ENCODE measurements around the gene INMT. TPM values are rescaled to one million over a fixed set of nuclear protein-coding genes. Genes with fewer than 3 reads are reported as not detected.

INMT gene
- total RNA-seq, 1 donor from 2014 or later, result 0.26 TPM

DNA sequence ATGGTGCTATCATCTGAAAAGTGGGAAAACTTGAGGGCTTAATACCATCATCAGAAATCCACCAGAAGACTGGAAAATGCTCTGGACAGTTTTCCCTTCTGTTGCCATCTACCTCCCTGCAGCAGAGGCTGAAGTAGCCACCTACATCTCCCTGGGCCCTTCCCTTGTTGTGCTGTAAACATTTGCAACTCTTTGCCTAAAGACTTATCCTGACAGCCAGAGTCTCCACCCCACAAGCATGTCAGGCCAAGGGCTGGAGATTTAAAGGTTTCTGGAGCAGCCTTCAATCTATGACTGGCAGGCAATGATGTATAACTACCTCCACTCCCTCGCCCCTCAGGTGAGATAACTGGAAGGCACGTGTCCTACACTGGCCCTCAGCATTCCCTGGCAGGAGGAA lies 29.7 kb upstream of the INMT start:
- H3K36me3 ChIP-seq (ENCODE audit: control insufficient read depth, insufficient read depth, low read length), result no peaks in the 10 kb centered on the region
- FAIRE-seq, result peak; percentile 23

DNA sequence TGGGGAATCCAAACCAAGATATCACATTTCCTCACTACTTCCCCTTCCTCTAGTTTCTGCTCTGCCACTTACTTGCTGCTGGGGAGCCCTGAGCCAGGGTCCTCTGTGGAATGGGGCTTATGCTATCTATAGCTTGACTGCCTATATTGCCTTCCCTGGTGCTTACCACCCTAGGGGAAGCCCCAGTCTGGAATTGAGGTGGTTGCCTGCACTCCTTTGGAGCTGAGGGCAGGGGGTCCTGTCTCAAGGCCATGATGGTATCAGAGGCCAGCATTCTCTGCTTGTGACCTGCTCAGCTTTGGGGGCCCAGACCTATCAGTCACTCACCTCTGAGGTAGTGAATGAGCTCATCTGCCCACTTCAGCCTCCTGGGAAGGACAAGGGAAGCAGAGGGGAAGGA lies 29.3 kb upstream of the INMT start:
- FAIRE-seq (no peak), DNase-seq (ENCODE audit: low read depth) (no peak)
- Histone ChIP-seq H3K4me3 (ENCODE audit: low read depth, low read length) (no peak overlapping the region), H3K27me3 (ENCODE audit: control insufficient read depth, insufficient read depth, low read length) (peaks cover 4% of the 10 kb centered on the region), H3K36me3 (ENCODE audit: control insufficient read depth, insufficient read depth, low read length) (no peaks in the 10 kb centered on the region)
- TF ChIP-seq, protein P1, sequence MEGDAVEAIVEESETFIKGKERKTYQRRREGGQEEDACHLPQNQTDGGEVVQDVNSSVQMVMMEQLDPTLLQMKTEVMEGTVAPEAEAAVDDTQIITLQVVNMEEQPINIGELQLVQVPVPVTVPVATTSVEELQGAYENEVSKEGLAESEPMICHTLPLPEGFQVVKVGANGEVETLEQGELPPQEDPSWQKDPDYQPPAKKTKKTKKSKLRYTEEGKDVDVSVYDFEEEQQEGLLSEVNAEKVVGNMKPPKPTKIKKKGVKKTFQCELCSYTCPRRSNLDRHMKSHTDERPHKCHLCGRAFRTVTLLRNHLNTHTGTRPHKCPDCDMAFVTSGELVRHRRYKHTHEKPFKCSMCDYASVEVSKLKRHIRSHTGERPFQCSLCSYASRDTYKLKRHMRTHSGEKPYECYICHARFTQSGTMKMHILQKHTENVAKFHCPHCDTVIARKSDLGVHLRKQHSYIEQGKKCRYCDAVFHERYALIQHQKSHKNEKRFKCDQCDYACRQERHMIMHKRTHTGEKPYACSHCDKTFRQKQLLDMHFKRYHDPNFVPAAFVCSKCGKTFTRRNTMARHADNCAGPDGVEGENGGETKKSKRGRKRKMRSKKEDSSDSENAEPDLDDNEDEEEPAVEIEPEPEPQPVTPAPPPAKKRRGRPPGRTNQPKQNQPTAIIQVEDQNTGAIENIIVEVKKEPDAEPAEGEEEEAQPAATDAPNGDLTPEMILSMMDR (IDR thresholded peaks at IDR 0.05; ENCODE audit: insufficient read depth, low read length, severe bottlenecking), result no peak

More for the DNA sequence above, 29.7 kb upstream of the INMT start:
- TF ChIP-seq, protein P1 (IDR thresholded peaks at IDR 0.05; ENCODE audit: insufficient read depth, low read length, severe bottlenecking), result no peak
- Histone ChIP-seq H3K27me3 (ENCODE audit: control insufficient read depth, insufficient read depth, low read length) (peaks cover 4% of the 10 kb centered on the region), H3K4me3 (ENCODE audit: low read depth, low read length) (no peak overlapping the region)
- no peak for DNase-seq (ENCODE audit: low read depth)

DNA sequence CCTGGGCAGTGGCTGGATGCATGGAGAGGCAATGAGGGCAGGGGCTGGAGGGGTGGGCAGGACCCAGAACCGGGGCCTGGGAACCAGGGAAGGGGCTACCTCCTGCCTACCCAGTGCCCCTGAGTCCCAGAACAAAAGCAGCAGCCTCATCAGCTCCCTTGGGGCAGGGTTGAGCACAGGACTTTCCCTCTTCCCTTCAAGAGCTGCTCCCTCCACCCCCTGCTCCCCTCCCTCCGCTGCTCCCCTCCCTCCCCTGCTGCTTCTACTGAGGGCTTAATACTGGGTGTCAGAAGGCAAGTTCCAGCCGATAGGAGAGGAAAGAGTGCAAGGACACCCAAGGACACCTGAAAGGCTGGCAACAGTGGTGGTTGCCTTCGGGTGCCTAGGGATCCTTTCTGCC lies 28.2 kb upstream of the INMT start:
- DNase-seq (ENCODE audit: low read depth) (no peak), FAIRE-seq (no peak)
- Histone ChIP-seq H3K4me3 (ENCODE audit: low read depth, low read length) (no peak overlapping the region), H3K27me3 (ENCODE audit: control insufficient read depth, insufficient read depth, low read length) (peaks cover 4% of the 10 kb centered on the region), H3K36me3 (ENCODE audit: control insufficient read depth, insufficient read depth, low read length) (no peaks in the 10 kb centered on the region)
- TF ChIP-seq, protein P1 (IDR thresholded peaks at IDR 0.05; ENCODE audit: insufficient read depth, low read length, severe bottlenecking), result no peak

DNA sequence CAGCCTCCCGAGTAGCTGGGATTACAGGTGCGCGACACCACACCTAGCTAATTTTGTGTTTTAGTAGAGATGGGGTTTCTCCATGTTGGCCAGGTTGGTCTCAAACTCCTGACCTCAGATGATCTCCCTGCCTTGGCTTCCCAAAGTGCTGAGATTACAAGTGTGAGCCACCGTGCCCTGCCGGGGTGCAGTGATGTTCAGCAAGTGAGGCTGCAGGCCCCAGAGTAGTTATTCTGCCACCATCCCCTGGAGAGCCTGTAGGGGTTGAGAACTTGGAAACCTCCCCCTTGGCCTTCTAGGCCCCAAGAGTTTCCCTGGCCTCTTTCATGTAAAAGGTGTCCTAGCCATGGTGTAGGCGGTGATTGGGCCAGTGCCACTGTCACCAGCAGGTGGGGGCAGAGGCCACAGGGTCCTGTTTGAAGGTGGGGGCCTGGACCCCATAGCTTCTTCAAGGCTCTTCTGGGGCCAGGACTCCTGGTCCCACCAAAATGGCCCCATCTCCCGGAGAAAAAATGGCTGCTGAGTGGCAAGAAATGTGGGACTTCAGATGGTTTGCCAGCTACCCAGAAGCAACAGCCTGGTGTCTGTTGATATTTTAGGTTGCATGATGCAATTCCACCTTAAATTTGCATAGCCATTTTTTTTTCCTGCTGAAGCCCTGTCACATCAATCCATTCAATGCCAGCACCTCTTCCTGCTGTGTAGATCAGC lies 25.5 kb upstream of the INMT start:
- Histone ChIP-seq H3K36me3 (ENCODE audit: control insufficient read depth, insufficient read depth, low read length) (no peaks in the 10 kb centered on the region), H3K27me3 (ENCODE audit: control insufficient read depth, insufficient read depth, low read length) (peaks cover 6% of the 10 kb centered on the region), H3K4me3 (ENCODE audit: low read depth, low read length) (no peak overlapping the region)
- no peak for DNase-seq (ENCODE audit: low read depth)
- FAIRE-seq, result no peak
- TF ChIP-seq, protein P1 (IDR thresholded peaks at IDR 0.05; ENCODE audit: insufficient read depth, low read length, severe bottlenecking), result no peak

DNA sequence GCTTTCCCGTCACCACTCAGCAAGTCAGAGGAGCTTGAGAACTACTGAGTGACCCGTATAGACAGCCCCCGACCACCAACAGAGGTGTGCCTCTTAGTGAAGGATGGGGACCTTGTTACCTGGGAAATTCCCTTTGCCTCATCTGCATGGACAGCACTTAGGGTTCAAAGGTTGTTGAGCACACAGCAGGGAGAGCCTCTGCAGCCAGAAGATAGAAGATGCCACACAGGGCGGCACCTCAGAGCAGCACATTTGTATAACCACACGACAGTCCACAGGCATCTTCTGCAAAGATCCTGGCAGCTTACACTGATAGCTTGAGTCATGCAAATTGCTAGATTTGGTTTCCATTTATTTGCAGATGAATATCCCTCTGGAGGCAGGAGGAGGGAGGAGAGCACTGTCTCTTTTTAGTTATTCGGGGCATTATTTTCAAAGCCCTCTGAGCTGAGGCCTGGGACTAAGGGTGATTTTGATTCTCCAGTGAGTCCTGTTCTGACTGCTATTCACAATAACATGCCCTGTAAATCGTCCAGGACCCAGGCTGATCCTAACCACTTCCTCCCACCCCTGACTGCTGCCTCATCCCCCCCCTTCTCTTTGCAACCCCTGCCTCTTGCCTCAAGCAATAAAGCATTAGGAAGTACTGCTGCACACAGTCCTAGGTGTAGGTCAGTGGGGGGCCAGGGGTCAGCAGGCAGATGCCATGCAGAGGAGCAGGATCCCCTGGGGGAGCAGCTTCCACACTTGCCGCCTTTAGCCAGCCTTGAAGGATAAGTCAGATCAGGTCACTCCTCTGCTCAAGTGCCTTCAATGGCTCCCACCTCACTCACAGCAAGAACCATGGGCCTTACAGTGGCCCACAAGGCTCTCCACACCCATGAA lies 24.6 kb upstream of the INMT start:
- H3K4me3 ChIP-seq (ENCODE audit: low read depth, low read length), result no peak overlapping the region
- peaks cover 6% of the 10 kb centered on the region for H3K27me3 ChIP-seq (ENCODE audit: control insufficient read depth, insufficient read depth, low read length)
- DNase-seq (ENCODE audit: low read depth), result no peak
- no peaks in the 10 kb centered on the region for H3K36me3 ChIP-seq (ENCODE audit: control insufficient read depth, insufficient read depth, low read length)
- TF ChIP-seq, protein P1 (IDR thresholded peaks at IDR 0.05; ENCODE audit: insufficient read depth, low read length, severe bottlenecking), result no peak
- no peak for FAIRE-seq

Measured in bronchial epithelial cell (primary cell).